Neuronal stem cell (in vitro differentiated cells): ENCODE results near the gene TGFBR2.
"Not testable (repeated sequence)": the region's sequence is repeated elsewhere in the genome, so short reads cannot be mapped to it uniquely, and the experiment has no call there.

ENCODE experiments used
- DNase-seq: peaks from one replicate; pipeline ENCODE4 v3.0.0-alpha.2; 2013; ENCODE audit warnings: low spot score
- H2AFZ ChIP-seq: one replicate; pipeline ENCODE4 v1.6.1; 2013; ENCODE audit warnings: mild to moderate bottlenecking, low read length, inconsistent platforms
- H2AK5ac ChIP-seq: 2 replicates; pipeline ENCODE4 v1.6.1; 2013; ENCODE audit warnings: low read depth, mild to moderate bottlenecking, inconsistent platforms, low read length, moderate library complexity, mixed read lengths
- H2BK120ac ChIP-seq: 2 replicates; pipeline ENCODE4 v1.6.1; 2013; ENCODE audit warnings: low read depth, mild to moderate bottlenecking, inconsistent platforms, low read length, moderate library complexity, mixed read lengths
- H2BK12ac ChIP-seq: one replicate; pipeline ENCODE4 v1.6.1; 2013; ENCODE audit warnings: low read length, inconsistent platforms
- H2BK15ac ChIP-seq: 2 replicates; pipeline ENCODE4 v1.6.1; 2013; ENCODE audit warnings: mild to moderate bottlenecking, low read length, inconsistent platforms, mixed read lengths
- H2BK5ac ChIP-seq: one replicate; pipeline ENCODE4 v1.6.1; 2013; ENCODE audit warnings: inconsistent platforms, mild to moderate bottlenecking, low read length, moderate library complexity
- H3K14ac ChIP-seq: one replicate; pipeline ENCODE4 v1.6.1; 2013; ENCODE audit warnings: low read length, inconsistent platforms
- H3K18ac ChIP-seq: 2 replicates; pipeline ENCODE4 v1.6.1; 2013; ENCODE audit warnings: low read length, inconsistent platforms
- H3K23ac ChIP-seq: 2 replicates; pipeline ENCODE4 v1.6.1; 2013; ENCODE audit warnings: low read depth, mild to moderate bottlenecking, mixed read lengths, low read length, inconsistent platforms; ENCODE audit not compliant: poor library complexity
- H3K27ac ChIP-seq: replicated peaks from 3 replicates; pipeline ENCODE4 v1.5.1; 2013; ENCODE audit warnings: low read length, inconsistent platforms
- H3K27me3 ChIP-seq, 3 experiments: 2 replicates each; pipeline ENCODE4 v1.6.1; 2013; ENCODE audit warnings: low read length in 3 of 3, mild to moderate bottlenecking in 2 of 3, inconsistent platforms in 1 of 3, low read depth in 1 of 3, mixed read lengths in 1 of 3, moderate library complexity in 1 of 3; ENCODE audit not compliant: control insufficient read depth in 3 of 3, insufficient read depth in 3 of 3
- H3K36me3 ChIP-seq, 2 donors: replicated peaks in 1 of 2; 2 replicates each; pipeline ENCODE4 v1.6.1; 2013; ENCODE audit warnings: low read length in 2 of 2; ENCODE audit not compliant: control insufficient read depth in 2 of 2, insufficient read depth in 2 of 2
- H3K4ac ChIP-seq: 2 replicates; pipeline ENCODE4 v1.6.1; 2013; ENCODE audit warnings: inconsistent platforms, mild to moderate bottlenecking, low read length, moderate library complexity
- H3K4me1 ChIP-seq, 2 donors: 1 replicate in 1 of 2; 2 replicates in 1 of 2; pipeline ENCODE4 v1.6.1; 2013; ENCODE audit warnings: low read length in 2 of 2, low read depth in 1 of 2; ENCODE audit not compliant: control insufficient read depth in 2 of 2, insufficient read depth in 1 of 2
- H3K4me2 ChIP-seq: one replicate; pipeline ENCODE4 v1.6.1; 2013; ENCODE audit warnings: mild to moderate bottlenecking, low read length, inconsistent platforms; ENCODE audit not compliant: insufficient read depth, poor library complexity, severe bottlenecking
- H3K4me3 ChIP-seq, 2 donors: 2 replicates each; pipeline ENCODE4 v1.5.1; 2013; ENCODE audit warnings: low read length in 2 of 2, mild to moderate bottlenecking in 2 of 2, inconsistent platforms in 1 of 2, moderate library complexity in 1 of 2
- H3K79me1 ChIP-seq: one replicate; pipeline ENCODE4 v1.6.1; 2013; ENCODE audit warnings: low read depth, mild to moderate bottlenecking, inconsistent platforms, low read length, moderate library complexity
- H3K9ac ChIP-seq: one replicate; pipeline ENCODE4 v1.6.1; 2013; ENCODE audit warnings: mild to moderate bottlenecking, low read depth, low read length, inconsistent platforms; ENCODE audit not compliant: poor library complexity
- H3K9me3 ChIP-seq, 2 donors: replicated peaks in 1 of 2; 2 replicates each; pipeline versions ENCODE3 to v1.6.1; 2013; ENCODE audit warnings: low read length in 2 of 2, mild to moderate bottlenecking in 2 of 2, inconsistent platforms in 1 of 2, low read depth in 1 of 2, mixed read lengths in 1 of 2, moderate library complexity in 1 of 2; ENCODE audit not compliant: control insufficient read depth in 2 of 2, insufficient read depth in 1 of 2
- H4K8ac ChIP-seq: one replicate; pipeline ENCODE4 v1.6.1; 2013; ENCODE audit warnings: low read depth, mild to moderate bottlenecking, inconsistent platforms, low read length, moderate library complexity
- H4K91ac ChIP-seq: one replicate; pipeline ENCODE4 v1.6.1; 2013; ENCODE audit warnings: low read length, low read depth, mild to moderate bottlenecking, inconsistent platforms; ENCODE audit not compliant: poor library complexity
- WGBS, 2 donors: extraction: QIAGEN DNeasy Blood & Tissue Kit; methylation state at CpG; one replicate each; pipeline ENCODE4 v1.1.7; 2013; ENCODE audit warnings: missing lambda C conversion rate in 2 of 2, mixed read lengths in 1 of 2; ENCODE audit not compliant: insufficient read length in 2 of 2, insufficient replicate concordance in 1 of 2; ENCODE audit errors: extremely low coverage in 2 of 2; 5-methylcytosine and 5-hydroxymethylcytosine counted together

Gene TGFBR2

DNA sequence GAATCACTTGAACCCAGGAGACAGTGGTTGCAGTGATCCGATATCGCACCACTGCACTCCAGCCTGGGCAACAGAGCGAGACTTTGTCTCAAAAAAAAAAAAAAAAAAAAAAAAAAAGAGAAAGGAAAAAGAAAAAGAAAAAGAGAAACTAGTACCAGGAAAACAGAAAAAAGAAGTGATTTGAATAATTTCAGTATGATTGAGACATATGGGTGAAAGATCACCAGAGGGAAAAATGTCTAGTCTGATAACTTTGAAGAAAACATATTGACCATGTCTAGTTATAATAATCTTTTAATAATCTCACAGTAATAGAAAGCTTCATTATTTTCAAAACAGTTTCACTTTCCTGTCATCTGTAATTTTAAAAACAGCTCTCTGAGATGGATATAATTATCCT, 16.4 kb downstream of the TGFBR2 start:
- H2BK120ac ChIP-seq, result no peak overlapping the region
- H4K8ac ChIP-seq, result no peak overlapping the region
- H3K27ac ChIP-seq, result no peak overlapping the region
- H3K4ac ChIP-seq, result no peak overlapping the region
- no peak overlapping the region for H3K4me2 ChIP-seq
- no peak overlapping the region for H2BK12ac ChIP-seq
- WGBS, 2 donors, result no CpG with 5 or more reads among the region's 3 CpGs
- no peaks in the 10 kb centered on the region for H3K79me1 ChIP-seq
- peaks cover 0 to 12% of the 10 kb centered on the region in 2 donors for H3K9me3 ChIP-seq
- peaks cover 0 to 54% of the 10 kb centered on the region in 2 donors for H3K36me3 ChIP-seq
- no peak overlapping the region for H2BK15ac ChIP-seq
- H4K91ac ChIP-seq, result no peak overlapping the region
- peaks cover 0 to 2% of the 10 kb centered on the region in 2 donors for H3K4me1 ChIP-seq
- no peak overlapping the region for H3K23ac ChIP-seq
- H2AFZ ChIP-seq, result no peak overlapping the region
- H3K14ac ChIP-seq, result no peak overlapping the region
- H3K9ac ChIP-seq, result no peak overlapping the region
- no peak overlapping the region for H3K18ac ChIP-seq
- no peak overlapping the region for H2AK5ac ChIP-seq
- no peak overlapping the region for H3K4me3 ChIP-seq
- DNase-seq, result no peak
- H2BK5ac ChIP-seq, result no peak overlapping the region
- no peaks in the 10 kb centered on the region for H3K27me3 ChIP-seq

GRCh38 chr3:30623351-30623750, 16.9 kb downstream of the TGFBR2 start:
- no CpG with 5 or more reads among the region's 5 CpGs for WGBS, 2 donors
- H3K9ac ChIP-seq, result no peak overlapping the region

DNA sequence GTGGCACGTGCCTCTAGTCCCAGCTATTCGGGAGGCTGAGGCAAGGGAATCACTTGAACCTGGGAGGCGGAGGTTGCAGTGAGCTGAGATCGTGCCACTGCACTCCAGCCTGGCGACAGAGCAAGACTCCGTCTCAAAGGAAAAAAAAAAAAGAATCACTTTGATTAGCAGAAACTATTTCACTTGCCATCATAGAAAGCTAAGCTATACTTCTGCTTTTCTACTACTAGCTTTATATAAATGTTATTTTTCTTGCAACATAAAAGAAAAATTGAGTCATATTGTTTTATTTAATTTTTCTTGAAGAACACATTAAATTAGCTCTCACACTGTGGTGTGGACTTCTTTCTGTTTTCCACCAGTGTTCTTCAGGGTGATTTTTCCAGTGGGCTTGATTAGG, 18.1 kb downstream of the TGFBR2 start:
- not testable (repeated sequence) for H3K4me3 ChIP-seq, H2BK12ac ChIP-seq, H3K18ac ChIP-seq, H3K4ac ChIP-seq, H3K27ac ChIP-seq, H3K14ac ChIP-seq, H3K9me3 ChIP-seq, H3K23ac ChIP-seq, H2BK5ac ChIP-seq, H3K4me1 ChIP-seq, H2BK15ac ChIP-seq, H4K8ac ChIP-seq, H3K27me3 ChIP-seq, H2BK120ac ChIP-seq, H3K4me2 ChIP-seq, H3K9ac ChIP-seq, DNase-seq, H3K79me1 ChIP-seq, H2AK5ac ChIP-seq, H4K91ac ChIP-seq, H2AFZ ChIP-seq
- WGBS, 2 donors, result no CpG with 5 or more reads among the region's 6 CpGs
- peaks cover 0 to 55% of the 10 kb centered on the region in 2 donors for H3K36me3 ChIP-seq

More at GRCh38 chr3:30623351-30623750, 16.9 kb downstream of the TGFBR2 start:
- Histone ChIP-seq H3K36me3 (peaks cover 0 to 54% of the 10 kb centered on the region in 2 donors), H3K18ac (no peak overlapping the region), H3K14ac (no peak overlapping the region), H2AFZ (no peak overlapping the region), H3K4me3 (no peak overlapping the region), H2BK120ac (no peak overlapping the region), H3K4me2 (no peak overlapping the region), H3K4me1 (peaks cover 0 to 2% of the 10 kb centered on the region in 2 donors), H2AK5ac (no peak overlapping the region), H4K91ac (no peak overlapping the region), H2BK15ac (no peak overlapping the region), H4K8ac (no peak overlapping the region), H2BK12ac (no peak overlapping the region), H3K9me3 (peaks cover 0 to 12% of the 10 kb centered on the region in 2 donors), H3K27me3 (no peaks in the 10 kb centered on the region), H2BK5ac (no peak overlapping the region), H3K23ac (no peak overlapping the region), H3K79me1 (no peaks in the 10 kb centered on the region), H3K4ac (no peak overlapping the region), H3K27ac (no peak overlapping the region)
- no peak for DNase-seq

GRCh38 chr3:30625541-30626438, 19.4 kb downstream of the TGFBR2 start:
- Histone ChIP-seq H3K79me1 (no peaks in the 10 kb centered on the region), H4K8ac (no peak overlapping the region), H2BK120ac (no peak overlapping the region), H3K27ac (no peak overlapping the region), H3K23ac (no peak overlapping the region), H3K18ac (no peak overlapping the region), H3K4me1 (peaks cover 0 to 5% of the 10 kb centered on the region in 2 donors), H3K36me3 (peaks cover 0 to 65% of the 10 kb centered on the region in 2 donors), H2AFZ (no peak overlapping the region), H3K9ac (no peak overlapping the region), H2BK12ac (no peak overlapping the region), H2AK5ac (no peak overlapping the region), H3K4me3 (no peak overlapping the region), H2BK15ac (no peak overlapping the region), H4K91ac (no peak overlapping the region), H3K27me3 (no peaks in the 10 kb centered on the region), H2BK5ac (no peak overlapping the region), H3K4me2 (no peak overlapping the region), H3K9me3 (peaks cover 0 to 17% of the 10 kb centered on the region in 2 donors), H3K14ac (no peak overlapping the region), H3K4ac (no peak overlapping the region)
- WGBS, 2 donors, result no CpG with 5 or more reads among the region's 4 CpGs
- DNase-seq, result no peak
